Activated CD8-positive, alpha-beta memory T cell treated with anti-CD3 and anti-CD28 coated beads for 36 hours (primary cell): ENCODE data around the gene PGAP3. TPM values are rescaled to one million over a fixed set of nuclear protein-coding genes. Genes with fewer than 3 reads are reported as not detected.

Source experiments
- CTCF ChIA-PET: fragments of 350-600 bp; sonication (Branson Sonifier 250); formaldehyde crosslinking; loops from one replicate; lab custom pipeline; 2021; ENCODE audit warnings: antibody characterized with exemption; lab: Charles Lee
- POLR2A ChIA-PET: fragments of 350-600 bp; sonication (Branson Sonifier 250); formaldehyde crosslinking; loops from one replicate; lab custom pipeline; 2021; ENCODE audit warnings: antibody characterized with exemption; lab: Charles Lee
- total RNA-seq, 2 experiments: library from RNA; stranded (reverse); gene quantifications; one replicate each; pipeline ENCODE4 v1.2.3, GENCODE V29; 2021

PGAP3 gene
- 1 to 10 TPM; 6.6 to 8.6 TPM for total RNA-seq

- ChIA-PET CTCF (interaction anchor here (0.9 to 1.4 kb wide), 8 partner anchors 8 to 89 kb away, joined by 3 to 6 read pairs (median 4); no protein-coding TSS in a partner anchor), POLR2A (interaction anchor here (0.6 to 1.4 kb wide), 4 partner anchors 16 to 64 kb away, joined by 3 to 5 read pairs (median 4); no protein-coding TSS in a partner anchor)
Measured at GRCh38 chr17:39687546-39688474, at the start of gene PGAP3. TSS of gene PGAP3 (minus strand) at chr17:39688057. CDS start at chr17:39688014, 43 bp downstream.

- POLR2A ChIA-PET, result no interaction called here
- CTCF ChIA-PET, result interaction anchor here (0.6 kb wide), 1 partner anchor 223 kb away, joined by 3 read pairs; no protein-coding TSS in a partner anchor
Measured at GRCh38 chr17:39737206-39737759, 49.4 kb upstream of the PGAP3 start.

- ChIA-PET CTCF (interaction anchor here (0.6 kb wide), 1 partner anchor 223 kb away, joined by 3 read pairs; no protein-coding TSS in a partner anchor), POLR2A (no interaction called here)
Measured at GRCh38 chr17:39736319-39737165, 48.7 kb upstream of the PGAP3 start.

- CTCF ChIA-PET, result no interaction called here
- POLR2A ChIA-PET, result no interaction called here
Measured at GRCh38 chr17:39735882-39736281, 48.0 kb upstream of the PGAP3 start.

GRCh38 chr17:39732586-39732985 lies 44.7 kb upstream of the PGAP3 start:
- ChIA-PET POLR2A (no interaction called here), CTCF (interaction anchor here (1.1 kb wide), 1 partner anchor 60 kb away, joined by 3 read pairs; no protein-coding TSS in a partner anchor)

- ChIA-PET POLR2A (interaction anchor here (0.6 to 2.0 kb wide), 7 partner anchors 25 to 250 kb away, joined by 3 to 7 read pairs (median 3); no protein-coding TSS in a partner anchor), CTCF (interaction anchor here (0.6 to 4.0 kb wide), 24 partner anchors 8 to 250 kb away, joined by 3 to 32 read pairs (median 4); partner anchors contain the start of genes ERBB2 and PSMD3)
Measured at GRCh38 chr17:39730095-39730921, 42.5 kb upstream of the PGAP3 start, which contains the start of gene MIEN1. TSS of gene MIEN1 (minus strand) at chr17:39730532. CDS start at chr17:39730495, 37 bp downstream.

GRCh38 chr17:39729280-39729851 lies 41.5 kb upstream of the PGAP3 start:
- POLR2A ChIA-PET, result interaction anchor here (0.8 to 2.0 kb wide), 6 partner anchors 26 to 251 kb away, joined by 3 to 7 read pairs (median 4); no protein-coding TSS in a partner anchor
- CTCF ChIA-PET, result interaction anchor here (0.6 to 4.0 kb wide), 19 partner anchors 10 to 251 kb away, joined by 3 to 32 read pairs (median 4); partner anchors contain the start of genes ERBB2 and PSMD3

- ChIA-PET CTCF (interaction anchor here (1.4 kb wide), 1 partner anchor 27 kb away, joined by 3 read pairs; no protein-coding TSS in a partner anchor), POLR2A (no interaction called here)
Measured at GRCh38 chr17:39727556-39727955, 39.7 kb upstream of the PGAP3 start.

GRCh38 chr17:39726617-39727016 lies 38.8 kb upstream of the PGAP3 start:
- ChIA-PET CTCF (no interaction called here), POLR2A (no interaction called here)

GRCh38 chr17:39725923-39726322 lies 38.1 kb upstream of the PGAP3 start:
- POLR2A ChIA-PET, result interaction anchor here (0.6 kb wide), 1 partner anchor 471 kb away, joined by 5 read pairs; no protein-coding TSS in a partner anchor
- CTCF ChIA-PET, result interaction anchor here (0.6 kb wide), 1 partner anchor 49 kb away, joined by 3 read pairs; no protein-coding TSS in a partner anchor

GRCh38 chr17:39724731-39725130 lies 36.9 kb upstream of the PGAP3 start:
- POLR2A ChIA-PET, result no interaction called here
- CTCF ChIA-PET, result no interaction called here

GRCh38 chr17:39722965-39723848 lies 35.4 kb upstream of the PGAP3 start:
- CTCF ChIA-PET, result interaction anchor here (1.8 kb wide), 1 partner anchor 101 kb away, joined by 5 read pairs; no protein-coding TSS in a partner anchor
- POLR2A ChIA-PET, result interaction anchor here (0.6 kb wide), 1 partner anchor 152 kb away, joined by 4 read pairs; no protein-coding TSS in a partner anchor

- POLR2A ChIA-PET, result no interaction called here
- CTCF ChIA-PET, result interaction anchor here (1.1 to 1.8 kb wide), 2 partner anchors 9 to 100 kb away, joined by 5 to 6 read pairs; partner anchors contain the start of gene MIEN1
Measured at GRCh38 chr17:39722104-39722503, 34.2 kb upstream of the PGAP3 start.

GRCh38 chr17:39719563-39720355 lies 31.9 kb upstream of the PGAP3 start:
- ChIA-PET CTCF (interaction anchor here (1.2 to 2.9 kb wide), 3 partner anchors 10 to 98 kb away, joined by 3 to 9 read pairs (median 8); partner anchors contain the start of gene MIEN1), POLR2A (no interaction called here)

GRCh38 chr17:39717660-39718059 lies 29.8 kb upstream of the PGAP3 start:
- POLR2A ChIA-PET, result no interaction called here
- CTCF ChIA-PET, result no interaction called here
